PC-9 (cell line): ENCODE results near the gene MBNL2.

Experiments used
- CTCF ChIP-seq: fragments of 200-600 bp; sonication (generic); conservative IDR thresholded peaks from 2 replicates; pipeline ENCODE4 v1.6.1; 2017; ENCODE audit warnings: mixed run types, antibody characterized with exemption, mild to moderate bottlenecking, moderate library complexity
- EZH2 ChIP-seq: fragments of 200-600 bp; sonication (generic); IDR thresholded peaks from 2 replicates; pipeline ENCODE4 v1.8.0; 2017; ENCODE audit warnings: antibody characterized with exemption, low read depth

- TF ChIP-seq CTCF = no peak
- TF ChIP-seq EZH2 = no peak
Measured at GRCh38 chr13:97261254-97262005, 39.3 kb downstream of the MBNL2 start.
